Natural killer cell (primary cell): Measurements from ENCODE around the gene GAMT. TPM values are rescaled to one million over a fixed set of nuclear protein-coding genes. Genes with fewer than 3 reads are reported as not detected.

ENCODE experiments used
- ATAC-seq, 3 donors: fragments of 150-1000 bp in 2 of 3; fragments of 200-7000 bp in 1 of 3; cut with Tn5 transposase; 1 replicate in 1 of 3; 2 replicates in 2 of 3; pipeline ENCODE4 v1.10.0; 2021; ENCODE audit warnings: mild to moderate bottlenecking in 2 of 3, moderate library complexity in 2 of 3
- DNase-seq, 2 donors: peaks; one replicate each; pipeline versions ENCODE4 v3.0.0 to v3.0.0-alpha.2; 2013 to 2021; ENCODE audit warnings: mixed read lengths in 1 of 2
- H3K27ac ChIP-seq: one replicate; pipeline ENCODE4 v1.5.1; 2013; ENCODE audit warnings: mild to moderate bottlenecking, low read length
- H3K27me3 ChIP-seq: one replicate; pipeline ENCODE4 v1.6.1; 2013; ENCODE audit warnings: low read length; ENCODE audit not compliant: control insufficient read depth, insufficient read depth
- H3K36me3 ChIP-seq: one replicate; pipeline ENCODE4 v1.6.1; 2013; ENCODE audit warnings: low read length; ENCODE audit not compliant: control insufficient read depth, insufficient read depth
- H3K4me1 ChIP-seq: one replicate; pipeline ENCODE4 v1.6.1; 2013; ENCODE audit warnings: low read length; ENCODE audit not compliant: control insufficient read depth, insufficient read depth
- H3K4me3 ChIP-seq: one replicate; pipeline ENCODE4 v1.5.1; 2013; ENCODE audit warnings: low read length
- H3K9me3 ChIP-seq: one replicate; pipeline ENCODE4 v1.6.1; 2013; ENCODE audit warnings: low read length; ENCODE audit not compliant: control insufficient read depth, insufficient read depth
- H3K27ac Mint-ChIP-seq, 2 donors: one replicate each; pipeline ENCODE4 v1.8.0; 2022; ENCODE audit warnings: mild to moderate bottlenecking in 2 of 2, mixed read lengths in 2 of 2, moderate library complexity in 1 of 2
- H3K27me3 Mint-ChIP-seq, 2 donors: one replicate each; pipeline ENCODE4 v1.8.0; 2022; ENCODE audit warnings: low read depth in 2 of 2, mixed read lengths in 2 of 2
- H3K36me3 Mint-ChIP-seq: one replicate; pipeline ENCODE4 v1.8.0; 2022; ENCODE audit warnings: mixed read lengths
- H3K4me1 Mint-ChIP-seq, 2 donors: one replicate each; pipeline ENCODE4 v1.8.0; 2022; ENCODE audit warnings: mixed read lengths in 2 of 2
- H3K4me3 Mint-ChIP-seq: one replicate; pipeline ENCODE4 v1.8.0; 2022; ENCODE audit warnings: mild to moderate bottlenecking, moderate library complexity, mixed read lengths
- H3K9me3 Mint-ChIP-seq, 2 donors: one replicate each; pipeline ENCODE4 v1.8.0; 2022; ENCODE audit warnings: mixed read lengths in 2 of 2
- WGBS: methylation state at CpG from one replicate; pipeline ENCODE4 v1.1.7; 2013; ENCODE audit warnings: missing lambda C conversion rate; ENCODE audit not compliant: insufficient coverage; 5-methylcytosine and 5-hydroxymethylcytosine counted together
- intact Hi-C: fragments of 100-400 bp; cut with micrococcal nuclease; formaldehyde crosslinking; loops from one replicate; pipeline ENCODE4 v1.14.2; 2022
- total RNA-seq, 4 donors: library from RNA; stranded (reverse); fragments of 120-200 nt in 1 of 4; gene quantifications; one replicate each; pipeline versions ENCODE4 v1.2.3 to v1.2.4, GENCODE V29; 2013 to 2022
- TF ChIP-seq, protein P1 (sequence below): fragments of 200-600 bp; IDR thresholded peaks from one replicate; pipeline ENCODE4 v1.8.0; 2022; ENCODE audit warnings: antibody characterized with exemption

The GAMT gene
- total RNA-seq, 3 donors from 2014 or later (not counting 1 experiment from before 2014, with no cell fraction given), result 5.1 to 7.5 (median 7.1) TPM

- WGBS, result 90% methylated on average over 35 of the region's 39 CpGs
- H3K4me3 Mint-ChIP-seq, result no peak overlapping the region
- ATAC-seq (no peak), DNase-seq (no peak)
- no peaks in the 10 kb centered on the region for H3K27me3 ChIP-seq
- H3K27ac ChIP-seq, result no peak overlapping the region
- no peaks in the 10 kb centered on the region for H3K9me3 ChIP-seq
- H3K4me1 ChIP-seq, result peaks cover 14% of the 10 kb centered on the region
- no peaks in the 10 kb centered on the region for H3K9me3 Mint-ChIP-seq
- no peak overlapping the region for H3K27ac Mint-ChIP-seq
- peaks cover 2 to 12% of the 10 kb centered on the region in 2 donors for H3K4me1 Mint-ChIP-seq
- TF ChIP-seq, protein P1, sequence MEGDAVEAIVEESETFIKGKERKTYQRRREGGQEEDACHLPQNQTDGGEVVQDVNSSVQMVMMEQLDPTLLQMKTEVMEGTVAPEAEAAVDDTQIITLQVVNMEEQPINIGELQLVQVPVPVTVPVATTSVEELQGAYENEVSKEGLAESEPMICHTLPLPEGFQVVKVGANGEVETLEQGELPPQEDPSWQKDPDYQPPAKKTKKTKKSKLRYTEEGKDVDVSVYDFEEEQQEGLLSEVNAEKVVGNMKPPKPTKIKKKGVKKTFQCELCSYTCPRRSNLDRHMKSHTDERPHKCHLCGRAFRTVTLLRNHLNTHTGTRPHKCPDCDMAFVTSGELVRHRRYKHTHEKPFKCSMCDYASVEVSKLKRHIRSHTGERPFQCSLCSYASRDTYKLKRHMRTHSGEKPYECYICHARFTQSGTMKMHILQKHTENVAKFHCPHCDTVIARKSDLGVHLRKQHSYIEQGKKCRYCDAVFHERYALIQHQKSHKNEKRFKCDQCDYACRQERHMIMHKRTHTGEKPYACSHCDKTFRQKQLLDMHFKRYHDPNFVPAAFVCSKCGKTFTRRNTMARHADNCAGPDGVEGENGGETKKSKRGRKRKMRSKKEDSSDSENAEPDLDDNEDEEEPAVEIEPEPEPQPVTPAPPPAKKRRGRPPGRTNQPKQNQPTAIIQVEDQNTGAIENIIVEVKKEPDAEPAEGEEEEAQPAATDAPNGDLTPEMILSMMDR, result no peak
- intact Hi-C loops, result no loop called here
- no peaks in the 10 kb centered on the region for H3K27me3 Mint-ChIP-seq
- no peaks in the 10 kb centered on the region for H3K36me3 Mint-ChIP-seq
- H3K4me3 ChIP-seq, result no peak overlapping the region
- H3K36me3 ChIP-seq, result peaks cover 49% of the 10 kb centered on the region
Observed at GRCh38 chr19:1434577-1435060, 33.3 kb upstream of the GAMT start.

DNA sequence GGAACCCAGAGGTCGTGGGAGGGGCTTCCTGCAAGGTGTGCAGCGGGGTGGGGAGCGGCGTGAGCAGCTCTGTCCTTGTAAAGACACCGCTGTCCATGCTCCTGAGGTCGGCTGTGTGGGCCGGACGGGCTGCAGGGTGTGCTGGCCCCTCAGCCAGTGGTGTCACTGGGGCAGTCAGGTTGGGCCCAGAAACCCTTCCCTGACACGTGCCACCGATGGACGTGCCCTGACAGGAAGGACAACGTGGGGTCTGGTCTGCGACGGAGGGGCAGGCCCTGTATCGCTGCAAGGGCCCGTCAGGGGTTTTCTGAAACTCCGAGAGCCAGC is 32.7 kb upstream of the GAMT start:
- Histone ChIP-seq H3K9me3 (no peaks in the 10 kb centered on the region), H3K27me3 (no peaks in the 10 kb centered on the region), H3K4me1 (peaks cover 8% of the 10 kb centered on the region), H3K36me3 (peaks cover 52% of the 10 kb centered on the region), H3K4me3 (no peak overlapping the region), H3K27ac (no peak overlapping the region)
- Mint-ChIP-seq H3K36me3 (no peaks in the 10 kb centered on the region), H3K27me3 (no peaks in the 10 kb centered on the region), H3K4me3 (no peak overlapping the region), H3K4me1 (peaks cover 0 to 9% of the 10 kb centered on the region in 2 donors), H3K9me3 (no peaks in the 10 kb centered on the region), H3K27ac (no peak overlapping the region)
- TF ChIP-seq, protein P1, result no peak
- intact Hi-C loops, result no loop called here
- ATAC-seq, result no peak
- DNase-seq, result no peak
- WGBS, result 96% methylated on average over 17 of the region's 17 CpGs

GRCh38 chr19:1433119-1434039 is 32.0 kb upstream of the GAMT start:
- Mint-ChIP-seq H3K27ac (no peak overlapping the region), H3K4me3 (no peak overlapping the region), H3K36me3 (no peaks in the 10 kb centered on the region), H3K4me1 (peaks cover 0 to 7% of the 10 kb centered on the region in 2 donors), H3K9me3 (no peaks in the 10 kb centered on the region), H3K27me3 (no peaks in the 10 kb centered on the region)
- Histone ChIP-seq H3K4me3 (no peak overlapping the region), H3K27me3 (no peaks in the 10 kb centered on the region), H3K27ac (no peak overlapping the region), H3K9me3 (no peaks in the 10 kb centered on the region), H3K36me3 (peaks cover 57% of the 10 kb centered on the region), H3K4me1 (peaks cover 6% of the 10 kb centered on the region)
- intact Hi-C loops, result no loop called here
- ATAC-seq (no peak), DNase-seq (no peak)
- TF ChIP-seq, protein P1, result no peak
- 92% methylated on average over 47 of the region's 47 CpGs for WGBS
